NCI-H82 treated with DMSO at 0.1 percent for 48 hours (cell line): ENCODE measurements around the gene TRMT112.
"Not testable (repeated sequence)": the region's sequence is repeated elsewhere in the genome, so short reads cannot be mapped to it uniquely, and the experiment has no call there.

Source experiments
- DNase-seq: peaks from one replicate; lab custom pipeline; 2025; ENCODE audit not compliant: unreplicated experiment; lab: John Stamatoyannopoulos, UW

Gene TRMT112

GRCh38 chr11:64313491-64314145 lies 3.7 kb downstream of the TRMT112 start:
- DNase-seq, result no peak

GRCh38 chr11:64312947-64313346 lies 4.4 kb downstream of the TRMT112 start:
- DNase-seq, result no peak

- DNase-seq, result not testable (repeated sequence)
Observed at GRCh38 chr11:64307795-64308194, 9.6 kb downstream of the TRMT112 start.

GRCh38 chr11:64306876-64307622 lies 10.3 kb downstream of the TRMT112 start:
- no peak for DNase-seq

- no peak for DNase-seq
Observed at GRCh38 chr11:64306563-64306875, 10.8 kb downstream of the TRMT112 start.

- peak; percentile 39 for DNase-seq
Observed at GRCh38 chr11:64305691-64306562, 11.4 kb downstream of the TRMT112 start.

- peak; percentile 96 for DNase-seq
Observed at GRCh38 chr11:64305075-64305690, 12.2 kb downstream of the TRMT112 start, which contains the start of gene ESRRA. TSS of gene ESRRA (plus strand) at chr11:64305524. CDS start at chr11:64307180, 1,656 bp downstream.

- DNase-seq, result peak; percentile 67
Observed at GRCh38 chr11:64304316-64305072, 12.9 kb downstream of the TRMT112 start.

GRCh38 chr11:64304032-64304315 lies 13.4 kb downstream of the TRMT112 start:
- no peak for DNase-seq

GRCh38 chr11:64303109-64304031 lies 14.0 kb downstream of the TRMT112 start:
- no peak for DNase-seq

- DNase-seq, result no peak
Observed at GRCh38 chr11:64299847-64300648, 17.3 kb downstream of the TRMT112 start, which contains the start of gene CATSPERZ. TSS of gene CATSPERZ (plus strand) at chr11:64300358. CDS start at chr11:64300411, 53 bp downstream.

GRCh38 chr11:64298966-64299846 lies 18.2 kb downstream of the TRMT112 start:
- no peak for DNase-seq

GRCh38 chr11:64297699-64298358 lies 19.5 kb downstream of the TRMT112 start:
- DNase-seq, result no peak

- DNase-seq, result no peak
Observed at GRCh38 chr11:64296830-64297698, 20.3 kb downstream of the TRMT112 start.

- DNase-seq, result no peak
Observed at GRCh38 chr11:64296236-64296635, 21.1 kb downstream of the TRMT112 start.

- no peak for DNase-seq
Observed at GRCh38 chr11:64295760-64296159, 21.6 kb downstream of the TRMT112 start.
